ENCODE measurements around the gene ZNF385A.
A peak's percentile ranks its signal among the peaks of the same experiment; 100 is the strongest.

The ZNF385A gene

DNA sequence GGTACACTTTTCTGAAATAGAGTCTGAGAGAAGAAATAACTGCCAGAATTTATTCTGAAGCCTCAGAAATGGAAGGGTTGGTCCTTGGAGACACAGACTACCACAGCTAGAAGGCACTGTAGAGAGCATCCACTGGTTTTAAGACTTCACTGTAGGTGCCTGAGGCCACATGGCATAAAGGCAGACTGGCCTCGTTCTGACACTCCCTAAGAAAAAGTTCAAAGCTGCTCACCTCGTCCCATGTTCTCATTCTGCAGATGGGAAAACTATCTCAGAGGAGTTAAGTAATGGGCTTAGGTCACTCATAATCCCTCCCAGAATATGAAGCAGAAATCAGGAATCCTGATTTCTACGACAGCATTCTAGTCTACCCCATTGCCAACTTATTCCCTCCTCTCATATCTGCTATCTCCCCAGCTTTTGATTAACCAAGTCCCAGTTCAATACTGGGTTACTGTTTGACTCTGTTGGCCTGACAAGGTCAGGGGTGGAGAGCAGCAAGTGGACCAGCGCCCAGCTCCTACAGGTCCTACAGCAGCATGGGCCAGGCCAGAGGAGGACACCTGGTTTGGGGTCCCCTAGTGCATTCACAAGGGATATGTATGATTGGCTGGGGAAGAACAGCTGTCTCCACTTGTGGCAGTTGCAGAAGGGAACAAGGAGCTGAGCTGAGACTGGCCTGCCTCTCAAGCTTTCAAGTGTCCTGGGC, 30.8 kb upstream of the ZNF385A start:
- DNase-seq (ENCODE audit: low read depth in 2 of 2) = no peak

GRCh38 chr12:54413284-54414190, 29.0 kb upstream of the ZNF385A start:
- DNase-seq (ENCODE audit: low read depth in 2 of 2) = peak; percentile 62

DNA sequence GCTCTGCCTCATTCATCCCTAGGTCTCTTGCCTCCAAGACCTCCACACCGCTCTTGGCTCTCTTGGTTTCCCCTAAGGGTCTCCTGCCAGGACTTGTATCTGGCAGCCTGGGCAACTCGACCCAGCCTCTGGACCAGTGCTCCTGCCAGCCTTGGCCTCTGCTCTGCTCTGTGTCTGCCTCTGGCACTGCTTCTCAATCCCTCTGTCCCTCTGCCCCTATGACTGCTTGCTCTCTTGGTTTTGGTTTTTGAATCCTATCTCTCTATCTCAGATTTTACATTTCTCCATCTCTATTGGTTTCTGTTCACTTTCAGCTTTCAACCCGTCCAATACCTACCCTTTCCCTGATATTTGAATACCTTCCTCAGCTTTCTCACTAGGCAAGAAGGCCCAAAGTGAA, 28.3 kb upstream of the ZNF385A start:
- no peak for DNase-seq (ENCODE audit: low read depth in 2 of 2)

DNA sequence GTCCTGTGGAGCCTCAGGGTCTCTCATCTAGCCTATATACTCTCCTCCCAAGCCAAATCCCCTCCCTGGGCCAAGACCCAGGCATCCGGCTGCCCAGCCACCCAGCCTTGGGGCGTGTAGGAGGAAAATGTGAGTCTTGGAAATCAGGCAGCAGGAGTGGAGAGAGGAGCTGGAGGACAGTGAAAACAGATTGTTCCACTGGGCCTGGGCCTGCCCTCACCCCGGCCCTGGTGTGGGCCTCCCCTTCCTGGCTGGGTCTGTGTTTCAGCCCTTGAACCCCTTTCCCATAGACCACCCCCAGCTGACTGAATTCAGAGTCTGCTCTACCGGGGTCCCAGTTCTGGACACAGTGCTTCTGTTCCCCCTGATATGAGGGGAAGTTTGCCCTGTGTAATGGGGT, 27.8 kb upstream of the ZNF385A start:
- no peak for DNase-seq (ENCODE audit: low read depth in 2 of 2)

- DNase-seq (ENCODE audit: low read depth in 2 of 2) = no peak
Measured at GRCh38 chr12:54411391-54412241, 27.1 kb upstream of the ZNF385A start.

DNA sequence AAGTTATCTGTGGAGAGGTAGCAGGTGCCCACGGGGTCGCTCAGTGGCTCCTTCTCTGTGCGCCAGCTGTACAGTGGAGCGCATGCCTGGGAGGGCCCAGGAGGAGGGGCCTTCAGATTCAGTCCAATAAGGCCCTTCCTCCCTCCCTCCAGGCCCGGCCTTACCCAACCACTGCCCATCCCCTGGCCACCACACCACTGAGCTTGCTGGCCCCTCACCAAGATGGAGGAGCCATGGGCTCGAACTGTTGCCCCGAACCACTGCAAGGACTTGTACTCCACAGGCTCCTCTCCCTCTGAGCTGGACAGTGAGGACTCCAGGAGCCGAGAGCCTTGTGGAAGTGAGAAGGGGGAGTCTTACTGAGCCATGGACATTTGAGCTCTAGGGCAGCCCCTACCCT, 24.7 kb upstream of the ZNF385A start:
- DNase-seq (ENCODE audit: low read depth in 2 of 2) = no peak

GRCh38 chr12:54407183-54407905, 22.8 kb upstream of the ZNF385A start:
- DNase-seq (ENCODE audit: low read depth in 2 of 2) = no peak

DNA sequence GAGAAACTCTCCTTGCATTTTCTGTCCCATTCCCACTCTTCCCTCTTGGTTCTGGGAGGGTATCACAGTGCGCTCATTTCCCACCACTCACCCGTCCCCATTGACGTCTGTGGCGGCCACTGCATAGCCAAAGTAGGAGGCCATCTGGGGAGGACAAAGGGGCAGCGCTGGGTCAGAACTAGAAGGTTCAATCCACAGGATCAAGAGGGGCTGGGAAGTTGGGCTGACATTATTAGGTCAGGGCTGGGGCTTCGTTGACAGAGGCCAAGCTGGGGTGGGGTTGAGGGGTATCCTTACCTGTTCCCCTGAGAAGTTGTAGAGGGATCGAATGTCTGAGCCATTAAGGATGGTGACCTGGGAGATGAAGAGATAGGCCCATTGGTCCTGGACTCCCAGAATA, 21.0 kb upstream of the ZNF385A start:
- no peak for DNase-seq (ENCODE audit: low read depth in 2 of 2)

GRCh38 chr12:54405106-54405505, 20.6 kb upstream of the ZNF385A start:
- DNase-seq (ENCODE audit: low read depth in 2 of 2) = no peak

- peak in 1 of 2 donors; percentile 52 for DNase-seq (ENCODE audit: low read depth in 2 of 2)
Measured at GRCh38 chr12:54404061-54405004, 19.8 kb upstream of the ZNF385A start.

DNA sequence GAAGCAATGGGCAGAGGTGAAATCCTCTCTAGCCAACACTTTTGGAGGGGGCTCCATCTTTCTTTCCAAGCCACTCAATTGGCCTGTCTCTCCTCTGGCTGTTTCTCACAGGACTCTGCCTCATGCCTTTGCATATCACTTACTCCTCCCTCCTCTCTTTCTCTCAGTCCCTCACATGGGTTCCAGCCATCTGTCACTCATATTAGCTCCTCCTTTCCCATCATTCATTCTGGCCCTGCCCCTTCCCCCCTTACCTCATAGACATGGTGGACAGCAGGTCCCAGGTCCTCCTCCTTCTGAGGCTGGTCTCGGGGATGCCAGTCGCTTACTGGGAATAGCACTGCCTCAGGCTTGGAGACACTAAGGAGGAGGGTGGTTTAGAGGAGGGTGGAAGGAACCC, 16.6 kb upstream of the ZNF385A start:
- no peak for DNase-seq (ENCODE audit: low read depth in 2 of 2)

- DNase-seq (ENCODE audit: low read depth in 2 of 2) = peak; percentile 74 to 85
Measured at GRCh38 chr12:54398995-54399793, 14.7 kb upstream of the ZNF385A start.

DNA sequence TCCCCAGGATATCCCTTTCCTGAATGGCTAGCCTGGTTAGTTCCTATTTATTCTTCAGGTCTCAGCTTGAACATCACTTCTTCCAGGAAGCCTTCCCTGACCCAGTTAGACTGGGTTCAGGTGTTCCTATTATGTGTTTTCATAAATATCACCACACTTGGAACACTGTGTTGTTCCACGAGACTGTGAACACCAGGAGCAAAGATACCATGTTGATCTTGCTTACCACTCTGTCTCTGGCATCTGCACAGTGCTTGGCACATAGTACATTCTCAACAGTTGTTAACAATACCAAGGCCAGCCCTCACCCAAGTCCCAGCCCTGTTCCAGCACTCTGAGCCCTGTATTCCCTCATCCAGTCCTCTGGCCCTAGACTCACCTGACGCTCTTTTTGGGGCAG, 13.7 kb upstream of the ZNF385A start:
- no peak for DNase-seq (ENCODE audit: low read depth in 2 of 2)

DNA sequence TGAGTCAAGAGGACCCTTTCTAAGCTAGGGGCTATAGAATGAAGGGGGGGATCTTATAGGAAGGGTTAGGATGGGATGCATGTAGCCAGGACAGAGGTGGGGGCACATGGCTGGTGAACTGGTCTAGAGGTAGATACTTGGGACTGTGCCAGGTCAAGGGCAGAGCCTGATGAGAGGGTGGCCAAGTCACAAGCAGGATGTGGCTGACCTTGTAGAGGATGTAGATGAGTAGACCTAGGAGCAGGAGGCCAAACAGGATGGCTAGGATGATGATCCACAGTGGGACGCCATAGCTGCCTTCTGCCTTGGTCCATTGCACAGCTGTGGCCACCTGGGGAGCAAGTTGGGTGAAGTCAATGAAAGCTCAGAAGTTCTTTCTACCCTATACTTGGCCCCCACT, 12.6 kb upstream of the ZNF385A start:
- no peak for DNase-seq (ENCODE audit: low read depth in 2 of 2)

GRCh38 chr12:54395545-54395944, 11.0 kb upstream of the ZNF385A start:
- no peak for DNase-seq (ENCODE audit: low read depth in 2 of 2)

DNA sequence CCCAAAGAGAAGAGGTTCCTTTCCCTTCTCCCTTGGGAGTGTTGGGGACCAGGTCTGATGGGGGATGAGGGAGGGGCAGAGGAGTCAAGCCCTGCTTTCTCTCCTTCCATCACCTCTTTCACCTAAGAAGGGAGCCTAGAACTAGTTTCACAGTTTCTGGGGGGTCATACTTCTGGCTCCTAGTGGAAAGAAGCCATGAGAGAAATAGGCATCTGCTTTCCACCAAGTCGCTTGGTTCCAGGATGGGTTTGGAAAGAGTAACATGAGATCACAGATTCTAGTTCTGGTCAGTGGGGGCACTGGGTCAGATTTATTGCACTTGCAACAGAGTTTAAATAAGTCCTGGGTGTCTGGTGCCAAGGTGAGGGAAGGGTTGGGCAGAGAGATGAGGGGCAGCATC, 10.5 kb upstream of the ZNF385A start:
- DNase-seq (ENCODE audit: low read depth in 2 of 2) = no peak

DNA sequence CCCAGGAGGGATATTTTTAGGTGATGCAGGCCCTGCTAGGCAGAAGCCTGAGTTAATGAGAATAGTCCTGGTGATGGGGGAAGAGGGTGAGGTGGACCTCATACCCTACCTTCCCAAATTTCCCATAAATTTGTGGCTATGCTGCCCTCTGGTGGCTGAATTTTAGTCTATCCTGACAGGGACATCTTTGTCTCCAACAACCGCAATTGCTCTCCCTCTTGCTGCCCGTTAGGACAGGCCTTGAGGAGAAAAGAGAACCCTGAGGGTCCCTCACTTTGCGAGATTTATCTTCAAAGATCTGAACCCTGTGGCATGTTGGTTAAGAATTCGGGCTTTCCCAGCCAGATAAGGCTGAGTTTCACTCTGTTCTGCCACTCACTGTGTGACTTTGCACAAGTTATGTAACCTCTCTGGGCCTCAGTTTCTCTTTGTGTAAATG, 9.8 kb upstream of the ZNF385A start:
- DNase-seq (ENCODE audit: low read depth in 2 of 2) = no peak

- DNase-seq (ENCODE audit: low read depth in 2 of 2) = no peak
Measured at GRCh38 chr12:54393743-54394142, 9.2 kb upstream of the ZNF385A start.

DNA sequence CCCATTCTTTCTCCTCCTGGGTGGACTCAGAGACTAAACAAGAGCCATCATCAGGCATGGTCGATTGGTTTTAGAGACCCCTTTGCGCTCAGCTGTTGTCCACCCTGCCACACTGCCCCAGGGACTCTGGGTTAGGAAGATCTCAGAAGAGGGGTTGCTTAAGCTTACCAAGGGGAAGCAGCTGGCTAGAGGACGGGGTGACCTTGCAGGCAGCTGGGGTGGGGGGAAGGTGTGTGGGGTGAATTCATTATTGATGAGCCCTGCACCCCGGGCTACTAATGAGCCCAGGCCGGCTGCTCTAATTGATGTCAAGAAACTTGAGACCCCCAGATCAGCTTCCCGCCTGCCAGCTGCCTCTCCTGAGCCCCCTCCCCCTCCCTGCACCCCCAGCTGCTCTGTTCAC, 8.7 kb upstream of the ZNF385A start:
- DNase-seq (ENCODE audit: low read depth in 2 of 2) = no peak
